CD4-positive, CD25-positive, alpha-beta regulatory T cell (primary cell): ENCODE results near the gene RYR2. TPM values are rescaled to one million over a fixed set of nuclear protein-coding genes. Genes with fewer than 3 reads are reported as not detected.

Source experiments
- ATAC-seq, 2 donors: fragments of 150-1000 bp; cut with Tn5 transposase; one replicate each; pipeline ENCODE4 v1.10.0; 2021; ENCODE audit warnings: low read depth in 2 of 2, moderate number of reproducible peaks in 2 of 2, moderate library complexity in 1 of 2
- DNase-seq, 3 donors: peaks; one replicate each; pipeline versions ENCODE4 v3.0.0 to v3.0.0-alpha.2; 2012 to 2022; ENCODE audit warnings: mixed read lengths in 1 of 3
- H3K27ac ChIP-seq: one replicate; pipeline ENCODE4 v1.7.0; 2013; ENCODE audit warnings: mild to moderate bottlenecking, low read length; ENCODE audit not compliant: insufficient read depth, poor library complexity, severe bottlenecking
- H3K27me3 ChIP-seq: one replicate; pipeline ENCODE4 v1.7.0; 2013; ENCODE audit warnings: low read length; ENCODE audit not compliant: control insufficient read depth, insufficient read depth
- H3K36me3 ChIP-seq: one replicate; pipeline ENCODE4 v1.7.0; 2013; ENCODE audit warnings: mild to moderate bottlenecking, low read length, moderate library complexity; ENCODE audit not compliant: control insufficient read depth, insufficient read depth
- H3K4me1 ChIP-seq: 2 replicates; pipeline ENCODE4 v1.7.0; 2013; ENCODE audit warnings: mild to moderate bottlenecking, low read length; ENCODE audit not compliant: insufficient read depth, control insufficient read depth, poor library complexity, severe bottlenecking
- H3K4me3 ChIP-seq: one replicate; pipeline ENCODE4 v1.7.0; 2013; ENCODE audit warnings: low read depth, mild to moderate bottlenecking, low read length, moderate library complexity
- H3K9me3 ChIP-seq, 2 experiments: 1 replicate in 1 of 2; 2 replicates in 1 of 2; pipeline ENCODE4 v1.7.0; 2013; ENCODE audit warnings: low read length in 2 of 2, mild to moderate bottlenecking in 1 of 2, moderate library complexity in 1 of 2; ENCODE audit not compliant: control insufficient read depth in 2 of 2
- H3K27ac Mint-ChIP-seq, 3 donors: one replicate each; pipeline ENCODE4 v1.8.0; 2020 to 2022; ENCODE audit warnings: mild to moderate bottlenecking in 3 of 3, mixed read lengths in 3 of 3, moderate library complexity in 2 of 3
- H3K27me3 Mint-ChIP-seq: one replicate; pipeline ENCODE4 v1.8.0; 2022; ENCODE audit warnings: mild to moderate bottlenecking, mixed read lengths
- H3K36me3 Mint-ChIP-seq: one replicate; pipeline ENCODE4 v1.8.0; 2020; ENCODE audit warnings: mixed read lengths
- H3K4me1 Mint-ChIP-seq, 4 donors: one replicate each; pipeline ENCODE4 v1.8.0; 2020 to 2022; ENCODE audit warnings: mixed read lengths in 4 of 4, mild to moderate bottlenecking in 1 of 4
- H3K4me3 Mint-ChIP-seq, 4 donors: one replicate each; pipeline ENCODE4 v1.8.0; 2020 to 2022; ENCODE audit warnings: mild to moderate bottlenecking in 4 of 4, mixed read lengths in 4 of 4, moderate library complexity in 3 of 4
- H3K9me3 Mint-ChIP-seq, 7 donors: one replicate each; pipeline ENCODE4 v1.8.0; 2020 to 2022; ENCODE audit warnings: mixed read lengths in 7 of 7, mild to moderate bottlenecking in 3 of 7, moderate library complexity in 2 of 7
- polyA plus RNA-seq, 4 donors: library from polyadenylated mRNA; unstranded; fragments of 300-500 nt; fragmentation: Illumina TruSeq; gene quantifications; one replicate each; pipeline ENCODE4 v1.2.3, GENCODE V29; 2021
- total RNA-seq: library from RNA; stranded (reverse); gene quantifications from one replicate; pipeline ENCODE4 v1.2.3, GENCODE V29; 2022

The RYR2 gene
- total and polyA plus RNA-seq, 5 donors from 2014 or later: 0.02 to 0.40 TPM; not detected in 3

GRCh38 chr1:237013608-237014007 lies 28.4 kb upstream of the RYR2 start:
- H3K27ac ChIP-seq: no peak overlapping the region

GRCh38 chr1:237016626-237017025 lies 25.4 kb upstream of the RYR2 start:
- Mint-ChIP-seq H3K4me3 (no peak overlapping the region), H3K9me3 (peaks cover 0 to 2% (median 0%) of the 10 kb centered on the region in 7 donors), H3K27me3 (no peaks in the 10 kb centered on the region), H3K27ac (no peak overlapping the region), H3K36me3 (no peaks in the 10 kb centered on the region), H3K4me1 (peaks cover 0 to 4% (median 0%) of the 10 kb centered on the region in 4 donors)
- no peaks in the 10 kb centered on the region for H3K4me1 ChIP-seq
- H3K27ac ChIP-seq: no peak overlapping the region
- H3K9me3 ChIP-seq: no peaks in the 10 kb centered on the region
- no peak overlapping the region for H3K4me3 ChIP-seq
- ATAC-seq (no peak), DNase-seq (no peak)
- H3K36me3 ChIP-seq: no peaks in the 10 kb centered on the region
- H3K27me3 ChIP-seq: no peaks in the 10 kb centered on the region

More at GRCh38 chr1:237013608-237014007, 28.4 kb upstream of the RYR2 start:
- Mint-ChIP-seq H3K9me3 (peaks cover 0 to 3% (median 0%) of the 10 kb centered on the region in 7 donors), H3K27me3 (no peaks in the 10 kb centered on the region), H3K4me1 (peaks cover 0 to 4% (median 0%) of the 10 kb centered on the region in 4 donors), H3K4me3 (no peak overlapping the region), H3K27ac (no peak overlapping the region), H3K36me3 (no peaks in the 10 kb centered on the region)
- H3K36me3 ChIP-seq: no peaks in the 10 kb centered on the region
- no peak for ATAC-seq
- no peaks in the 10 kb centered on the region for H3K9me3 ChIP-seq
- no peak for DNase-seq
- H3K4me3 ChIP-seq: no peak overlapping the region
- no peaks in the 10 kb centered on the region for H3K27me3 ChIP-seq
- H3K4me1 ChIP-seq: no peaks in the 10 kb centered on the region

DNA sequence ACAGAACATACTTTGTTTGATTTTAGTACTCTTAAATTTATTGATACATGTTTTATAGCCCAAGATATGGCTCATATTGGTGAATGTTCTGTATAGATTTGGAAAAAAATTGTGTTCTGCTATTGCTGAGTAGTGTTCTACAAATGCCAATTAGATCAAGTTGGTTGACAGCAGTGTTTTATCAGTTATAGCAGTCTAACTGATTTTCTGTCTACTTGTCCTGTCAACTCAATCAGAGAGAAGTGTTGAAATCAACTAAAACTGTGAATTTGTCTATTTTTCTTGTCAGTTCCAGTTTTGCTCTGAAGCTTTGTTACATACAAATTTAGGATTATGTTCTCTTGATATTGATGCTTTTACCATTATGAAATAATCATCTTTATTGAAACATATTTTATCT lies 23.1 kb upstream of the RYR2 start:
- no peak overlapping the region for H3K27ac ChIP-seq
- DNase-seq: no peak
- Mint-ChIP-seq H3K4me1 (peaks cover 0 to 4% (median 0%) of the 10 kb centered on the region in 4 donors), H3K36me3 (no peaks in the 10 kb centered on the region), H3K27ac (no peak overlapping the region), H3K27me3 (no peaks in the 10 kb centered on the region), H3K9me3 (peaks cover 0 to 2% (median 0%) of the 10 kb centered on the region in 7 donors), H3K4me3 (no peak overlapping the region)
- ATAC-seq: no peak
- no peaks in the 10 kb centered on the region for H3K9me3 ChIP-seq
- no peaks in the 10 kb centered on the region for H3K27me3 ChIP-seq
- H3K4me3 ChIP-seq: no peak overlapping the region
- H3K36me3 ChIP-seq: no peaks in the 10 kb centered on the region
- no peaks in the 10 kb centered on the region for H3K4me1 ChIP-seq

GRCh38 chr1:237025358-237026074 lies 16.5 kb upstream of the RYR2 start:
- Mint-ChIP-seq H3K27me3 (peaks cover 4% of the 10 kb centered on the region), H3K36me3 (no peaks in the 10 kb centered on the region), H3K4me3 (no peak overlapping the region), H3K9me3 (peaks cover 0 to 7% (median 4%) of the 10 kb centered on the region in 7 donors), H3K27ac (no peak overlapping the region), H3K4me1 (no peaks in the 10 kb centered on the region)
- Histone ChIP-seq H3K9me3 (no peaks in the 10 kb centered on the region), H3K4me3 (no peak overlapping the region), H3K36me3 (no peaks in the 10 kb centered on the region), H3K27me3 (no peaks in the 10 kb centered on the region), H3K4me1 (no peaks in the 10 kb centered on the region), H3K27ac (no peak overlapping the region)
- DNase-seq (no peak), ATAC-seq (no peak)

- peaks cover 4% of the 10 kb centered on the region for H3K27me3 Mint-ChIP-seq
- no peak overlapping the region for H3K27ac Mint-ChIP-seq
- H3K4me3 Mint-ChIP-seq: no peak overlapping the region
- Histone ChIP-seq H3K36me3 (no peaks in the 10 kb centered on the region), H3K4me1 (no peaks in the 10 kb centered on the region), H3K27me3 (no peaks in the 10 kb centered on the region), H3K27ac (no peak overlapping the region), H3K4me3 (no peak overlapping the region), H3K9me3 (no peaks in the 10 kb centered on the region)
- H3K9me3 Mint-ChIP-seq: peaks cover 0 to 7% (median 4%) of the 10 kb centered on the region in 7 donors
- no peaks in the 10 kb centered on the region for H3K36me3 Mint-ChIP-seq
- no peak for DNase-seq
- no peaks in the 10 kb centered on the region for H3K4me1 Mint-ChIP-seq
- ATAC-seq: no peak
Observed at GRCh38 chr1:237029240-237029639, 12.7 kb upstream of the RYR2 start.

GRCh38 chr1:237029850-237030535 lies 12.0 kb upstream of the RYR2 start:
- H3K27ac Mint-ChIP-seq: no peak overlapping the region
- H3K4me3 Mint-ChIP-seq: no peak overlapping the region
- Histone ChIP-seq H3K36me3 (no peaks in the 10 kb centered on the region), H3K9me3 (no peaks in the 10 kb centered on the region), H3K27ac (no peak overlapping the region), H3K4me1 (no peaks in the 10 kb centered on the region), H3K4me3 (no peak overlapping the region), H3K27me3 (no peaks in the 10 kb centered on the region)
- H3K4me1 Mint-ChIP-seq: no peaks in the 10 kb centered on the region
- H3K36me3 Mint-ChIP-seq: no peaks in the 10 kb centered on the region
- peaks cover 4% of the 10 kb centered on the region for H3K27me3 Mint-ChIP-seq
- peaks cover 0 to 7% (median 4%) of the 10 kb centered on the region in 7 donors for H3K9me3 Mint-ChIP-seq
- no peak for ATAC-seq
- no peak for DNase-seq

DNA sequence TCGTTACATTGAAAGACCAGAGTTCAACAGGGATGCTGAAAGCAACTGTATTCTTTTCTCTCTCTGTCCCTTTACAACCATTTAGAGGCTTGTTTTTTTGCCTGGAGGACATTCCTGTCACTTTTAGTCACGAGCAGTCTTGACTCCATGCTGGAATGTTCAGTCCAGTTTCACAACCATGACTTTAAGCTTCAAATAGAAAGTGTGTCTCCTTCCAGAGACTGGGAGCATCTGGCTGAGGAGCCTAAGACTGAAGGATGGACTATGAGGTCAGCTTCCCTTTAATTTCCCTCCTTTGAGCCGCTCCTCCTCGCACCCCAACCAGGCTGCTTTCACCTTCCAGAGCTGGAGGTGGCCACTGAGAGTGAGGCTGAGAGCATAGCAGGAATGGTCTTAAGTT lies 10.5 kb upstream of the RYR2 start:
- DNase-seq (no peak), ATAC-seq (no peak)
- no peaks in the 10 kb centered on the region for H3K9me3 ChIP-seq
- Mint-ChIP-seq H3K27ac (no peak overlapping the region), H3K36me3 (no peaks in the 10 kb centered on the region), H3K9me3 (peaks cover 0 to 3% (median 0%) of the 10 kb centered on the region in 7 donors), H3K4me3 (no peak overlapping the region), H3K4me1 (no peaks in the 10 kb centered on the region), H3K27me3 (peaks cover 4% of the 10 kb centered on the region)
- no peaks in the 10 kb centered on the region for H3K4me1 ChIP-seq
- no peaks in the 10 kb centered on the region for H3K27me3 ChIP-seq
- H3K36me3 ChIP-seq: no peaks in the 10 kb centered on the region
- H3K4me3 ChIP-seq: no peak overlapping the region
- no peak overlapping the region for H3K27ac ChIP-seq
